ENCODE measurements around the gene HIRA.

Gene HIRA

DNA sequence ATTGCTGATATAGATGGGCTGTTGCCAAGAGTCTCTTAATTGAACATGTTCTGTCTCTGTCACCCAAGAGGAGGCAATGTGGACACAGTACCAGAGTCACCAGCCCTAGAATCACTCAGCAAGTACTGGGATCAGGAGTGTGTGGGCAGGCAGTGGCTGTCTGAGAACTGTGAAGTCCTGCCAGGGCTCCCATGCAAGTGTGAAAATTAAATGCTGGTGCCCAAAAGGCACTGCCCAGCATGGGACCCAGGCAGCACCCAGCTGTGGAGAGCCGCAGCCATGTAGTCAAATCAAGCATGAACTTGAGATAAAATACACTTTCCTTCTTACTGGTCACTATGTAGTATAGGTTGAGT lies 19.9 kb downstream of the HIRA start:
- H3K4me3 ChIP-seq (ENCODE audit: low read depth, low read length), result no peak overlapping the region

DNA sequence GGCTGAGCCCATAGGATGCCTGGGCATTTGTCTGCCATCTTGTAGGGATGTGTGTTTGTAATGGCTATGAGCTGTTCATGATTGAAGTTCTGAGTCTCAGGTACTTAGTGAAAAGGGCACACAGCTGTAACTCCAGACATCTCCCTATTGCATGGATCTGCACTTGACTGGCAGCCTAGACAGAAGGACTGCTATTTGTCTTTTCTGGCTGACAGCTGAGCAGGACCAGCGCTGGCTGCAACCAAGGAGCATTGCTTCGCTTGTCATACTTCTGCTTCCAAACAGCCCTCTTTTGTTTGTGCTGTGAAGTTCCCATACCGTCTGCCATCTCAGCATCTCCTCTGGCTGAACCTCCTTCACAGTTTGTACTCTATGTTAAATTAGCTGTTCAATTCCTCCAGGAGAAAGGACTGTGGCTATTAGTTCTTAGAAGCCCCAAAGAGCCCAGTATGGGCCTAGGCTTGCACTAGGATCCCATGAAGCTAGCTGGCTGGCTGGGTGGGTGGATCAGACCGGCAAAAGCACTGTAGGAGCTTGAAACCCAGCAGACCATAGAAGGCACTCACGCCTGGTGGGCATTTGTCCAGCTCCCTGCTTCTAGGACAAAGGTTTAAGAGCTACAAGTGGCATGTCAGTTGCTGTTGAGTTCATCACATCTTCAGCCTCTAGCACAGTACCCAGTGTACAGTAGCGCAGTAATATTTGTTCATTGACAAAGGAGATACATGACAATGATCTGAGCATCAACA lies 20.4 kb downstream of the HIRA start:
- no peak overlapping the region for H3K4me3 ChIP-seq (ENCODE audit: low read depth, low read length)

DNA sequence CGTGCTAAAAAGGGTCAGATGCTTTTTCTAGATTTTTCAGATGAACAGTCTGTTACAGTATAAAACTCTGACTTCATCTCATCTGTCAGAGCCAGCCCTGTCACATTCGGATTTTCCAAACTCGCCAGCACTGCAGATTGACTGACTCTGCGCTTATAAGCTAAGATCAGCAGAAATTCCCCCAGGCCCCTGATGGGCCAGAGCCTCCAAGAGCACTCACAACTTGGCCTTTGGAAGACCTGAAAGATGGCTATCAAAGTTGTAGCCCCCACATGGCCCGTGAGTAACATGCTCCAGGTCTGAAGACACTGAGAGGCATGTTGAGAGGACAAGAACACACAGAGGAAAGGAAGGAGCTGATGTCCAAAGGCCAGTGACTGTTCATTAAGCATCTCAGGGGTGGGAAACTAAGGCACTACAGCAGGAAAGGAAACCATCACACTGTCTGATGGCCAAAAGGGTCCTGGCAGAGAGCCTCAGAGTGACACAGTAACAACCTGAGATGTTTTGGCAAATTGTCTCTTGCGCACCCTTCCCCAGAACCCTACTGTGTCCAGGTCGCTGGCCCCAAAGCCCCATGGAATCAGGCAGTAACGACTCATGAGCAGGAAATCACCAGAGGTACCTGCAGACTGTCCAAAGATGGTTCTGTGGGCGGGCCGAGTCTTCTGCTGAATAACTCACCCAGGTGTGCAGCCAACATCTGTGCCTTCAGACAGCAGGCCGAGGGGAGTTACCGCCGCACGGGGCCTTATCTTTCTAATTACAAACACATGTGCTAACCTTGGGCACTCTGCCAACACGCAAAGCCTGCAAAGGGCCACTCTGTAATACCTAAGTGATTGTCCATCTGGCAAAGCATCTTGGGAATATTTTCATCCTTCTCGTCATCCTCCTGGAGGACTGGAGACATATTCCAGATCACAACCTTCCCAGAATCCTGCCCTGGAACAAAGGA lies 23.6 kb downstream of the HIRA start:
- no peak overlapping the region for H3K4me3 ChIP-seq (ENCODE audit: low read depth, low read length)

DNA sequence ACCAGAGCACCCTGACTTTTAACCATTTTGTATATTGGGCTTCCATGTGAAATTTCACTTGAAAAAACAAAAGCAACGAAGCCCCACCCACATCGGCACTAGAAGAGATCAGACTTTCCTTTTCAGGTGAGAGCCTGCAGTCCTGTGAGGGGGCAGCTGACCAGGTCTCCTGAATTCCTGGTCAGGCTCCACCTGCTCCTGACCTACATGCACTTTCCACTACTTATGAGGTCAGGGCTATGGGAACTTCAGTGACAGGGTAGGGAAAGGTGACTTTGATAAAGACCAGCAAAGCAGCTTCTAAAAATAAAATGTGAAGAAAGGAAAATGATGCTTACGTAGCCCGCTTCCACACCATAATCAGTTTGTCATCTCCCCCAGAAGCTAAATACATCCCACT lies 24.7 kb downstream of the HIRA start:
- H3K4me3 ChIP-seq (ENCODE audit: low read depth, low read length), result no peak overlapping the region

DNA sequence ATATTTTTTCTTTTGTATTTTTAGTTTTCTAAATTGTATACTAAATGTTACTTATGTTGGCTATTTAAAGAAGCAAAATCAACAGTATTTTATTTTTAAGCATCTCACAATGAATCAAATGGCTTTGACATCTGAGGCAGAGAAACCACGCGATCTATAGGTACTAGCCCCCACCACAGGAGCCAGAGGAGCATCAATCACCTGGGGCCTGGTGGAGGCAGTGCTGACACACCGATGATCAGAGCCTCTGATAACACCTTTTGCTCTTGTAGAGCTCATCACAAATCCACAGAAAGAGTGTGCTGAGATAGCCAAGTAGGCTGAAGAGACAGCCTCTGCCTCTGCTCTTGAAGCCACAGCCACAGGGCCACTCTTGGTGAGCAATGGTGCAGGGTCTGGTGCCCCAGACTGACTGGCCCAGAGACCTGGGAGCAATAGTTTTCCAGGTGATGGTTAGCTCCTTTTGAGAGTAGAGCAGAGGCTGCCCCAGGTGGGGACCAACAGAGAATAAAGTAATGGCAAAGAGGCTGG lies 25.2 kb downstream of the HIRA start:
- H3K4me3 ChIP-seq (ENCODE audit: low read depth, low read length), result no peak overlapping the region

DNA sequence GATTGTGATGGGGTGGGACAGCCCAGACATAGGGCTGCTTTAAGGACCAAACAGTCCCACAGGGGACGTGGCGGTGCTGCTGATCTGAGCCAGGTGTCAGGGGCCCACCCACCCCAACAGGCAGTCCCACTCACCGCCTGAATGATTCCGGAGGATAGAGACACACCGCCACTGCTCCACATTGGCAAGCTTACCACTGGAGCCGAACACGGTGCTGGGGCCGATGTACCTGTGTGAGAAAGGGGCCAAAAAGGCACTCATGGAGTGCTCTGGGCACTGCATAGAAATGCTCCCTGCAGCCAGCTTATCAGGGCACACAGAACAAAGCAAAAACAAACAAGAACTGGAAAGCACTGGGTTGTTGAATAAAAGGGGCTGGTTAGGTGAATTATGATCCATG lies 25.9 kb downstream of the HIRA start:
- no peak overlapping the region for H3K4me3 ChIP-seq (ENCODE audit: low read depth, low read length)

DNA sequence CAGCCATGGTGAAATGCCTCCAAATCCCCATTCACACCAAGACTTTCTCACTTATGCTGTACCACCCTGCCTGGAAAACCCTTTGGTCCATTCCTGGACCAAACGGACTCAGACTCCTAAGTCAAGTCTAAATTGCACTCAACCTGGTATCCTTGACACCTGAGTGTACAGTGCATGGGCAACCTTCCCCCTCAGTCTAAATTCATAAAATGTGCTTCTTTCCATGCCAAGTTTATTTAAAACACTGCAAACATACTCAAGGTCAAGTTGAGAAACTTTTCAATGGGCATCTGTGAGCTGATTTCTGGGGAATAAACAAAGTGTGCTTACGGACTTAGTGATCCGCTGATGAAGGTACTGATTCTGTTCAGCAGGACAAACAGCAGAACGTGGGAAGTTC lies 26.4 kb downstream of the HIRA start:
- no peak overlapping the region for H3K4me3 ChIP-seq (ENCODE audit: low read depth, low read length)

DNA sequence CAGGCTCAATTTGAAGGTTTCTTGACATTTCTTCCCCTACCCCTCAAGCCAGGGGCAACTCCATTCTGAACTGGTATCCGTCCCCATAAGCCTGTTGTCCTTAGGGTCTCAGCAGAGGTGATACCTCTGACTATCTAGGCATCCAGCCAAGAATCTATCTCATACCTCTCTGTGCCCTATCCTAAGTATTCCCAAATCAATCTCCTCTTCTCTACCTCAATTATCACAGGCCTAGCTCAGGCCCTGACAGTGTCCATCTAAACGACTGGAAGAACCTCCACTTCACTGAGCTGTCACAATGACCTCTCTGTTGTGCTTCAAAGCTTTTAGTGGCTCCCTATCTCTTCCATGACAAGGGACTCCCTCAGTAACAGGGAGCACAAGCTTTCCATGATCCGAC lies 26.9 kb downstream of the HIRA start:
- H3K4me3 ChIP-seq (ENCODE audit: low read depth, low read length), result no peak overlapping the region

DNA sequence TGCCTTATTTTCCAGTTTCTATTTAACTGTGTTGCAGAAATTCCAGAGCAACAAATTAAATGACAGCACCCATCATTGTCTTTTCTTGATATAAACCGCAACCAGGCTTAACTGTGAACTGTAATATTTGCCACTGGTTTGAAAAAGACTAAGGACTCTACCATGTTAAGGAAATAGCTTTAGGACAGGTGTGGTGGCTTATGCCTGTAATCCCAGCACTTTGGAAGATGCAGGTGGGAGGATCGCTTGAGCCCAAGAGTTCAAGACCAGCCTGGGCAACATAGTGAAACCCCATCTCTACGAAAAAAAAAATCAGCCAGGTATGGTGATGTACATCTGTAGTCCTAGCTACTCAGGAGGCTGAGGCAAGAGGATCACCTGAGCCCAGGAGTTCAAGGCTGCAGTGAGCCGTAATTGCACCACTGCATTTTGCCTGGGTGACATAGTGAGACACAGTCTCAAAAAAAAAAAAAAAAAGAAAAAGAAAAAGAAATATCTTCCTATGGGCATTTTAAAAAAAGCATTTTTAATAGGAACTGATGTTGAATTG lies 28.8 kb downstream of the HIRA start:
- H3K4me3 ChIP-seq (ENCODE audit: low read depth, low read length), result no peak overlapping the region

DNA sequence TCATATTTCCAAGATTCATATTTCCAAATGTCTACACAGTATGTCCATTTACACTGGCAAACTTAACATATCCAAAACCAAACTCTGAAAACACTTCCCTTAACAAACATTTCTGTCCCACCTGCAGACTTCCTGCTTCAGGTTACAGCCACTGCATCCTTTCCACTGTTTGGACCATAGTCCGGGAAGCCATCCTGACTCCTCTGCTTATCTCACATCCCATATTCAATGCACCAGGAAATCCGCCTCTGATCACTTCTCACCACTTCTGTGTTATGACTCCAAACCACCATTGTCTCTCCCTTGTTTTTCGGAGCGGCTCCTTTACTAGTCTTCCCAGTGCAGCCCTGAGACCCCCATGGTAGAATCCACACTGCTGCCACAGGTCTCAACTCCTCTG lies 30.1 kb downstream of the HIRA start:
- no peak overlapping the region for H3K4me3 ChIP-seq (ENCODE audit: low read depth, low read length)

DNA sequence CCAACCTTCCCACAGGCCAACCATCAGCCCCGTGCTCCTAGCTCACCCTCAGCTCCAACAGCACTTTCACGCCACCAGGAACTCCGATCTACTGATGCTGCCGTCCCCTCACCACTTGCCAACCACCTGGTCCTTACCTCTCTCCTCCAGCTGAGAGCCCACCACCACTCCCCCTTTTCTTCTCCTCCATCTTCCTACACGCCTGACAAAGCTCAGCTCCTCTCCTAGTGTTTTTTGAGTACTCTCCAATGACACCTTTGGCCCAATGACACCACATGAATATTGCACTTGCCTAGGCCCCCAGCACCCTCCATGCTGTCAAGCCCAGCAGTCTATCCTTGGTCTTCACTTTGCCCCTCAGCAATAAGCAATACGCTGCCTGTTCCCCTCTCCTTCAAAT lies 30.7 kb downstream of the HIRA start:
- H3K4me3 ChIP-seq (ENCODE audit: low read depth, low read length), result no peak overlapping the region

DNA sequence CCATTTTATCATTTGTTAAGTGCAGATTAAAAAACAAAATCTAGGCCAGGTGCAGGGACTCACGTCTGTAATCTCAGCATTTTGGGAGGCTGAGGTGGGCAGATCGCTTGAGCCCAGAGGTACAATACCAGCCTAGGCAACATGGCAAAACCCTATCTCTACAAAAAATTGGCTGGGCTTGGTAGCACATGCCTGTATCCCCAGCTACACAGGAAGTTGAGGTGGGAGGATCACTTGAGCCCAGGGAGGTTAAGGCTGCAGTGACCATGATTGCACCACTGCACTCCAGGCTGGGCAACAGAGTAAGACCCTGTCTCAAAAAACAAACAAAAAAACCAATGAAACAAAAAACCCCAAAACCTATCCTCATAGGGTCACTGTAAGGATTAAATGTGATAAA lies 32.9 kb downstream of the HIRA start:
- H3K4me3 ChIP-seq (ENCODE audit: low read depth, low read length), result no peak overlapping the region

DNA sequence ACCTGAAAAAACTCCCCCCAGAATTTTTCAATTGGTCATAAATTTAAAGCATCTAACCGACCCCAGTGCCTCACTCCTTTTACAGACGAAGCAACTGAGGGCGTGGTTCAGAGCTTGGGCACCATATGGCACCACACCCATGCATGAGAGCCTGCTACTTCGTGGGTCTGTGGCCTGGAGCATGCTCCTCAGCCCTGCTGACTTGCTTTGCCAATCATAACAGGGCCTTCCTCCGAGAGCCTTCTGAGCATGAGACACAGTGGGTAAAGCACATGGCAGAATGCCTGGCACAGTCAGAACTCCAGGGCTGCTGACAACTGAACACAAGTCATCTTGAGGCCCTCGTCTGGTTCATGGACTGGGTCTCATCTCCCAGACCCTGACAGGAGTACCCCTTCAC lies 33.3 kb downstream of the HIRA start:
- H3K4me3 ChIP-seq (ENCODE audit: low read depth, low read length), result no peak overlapping the region

DNA sequence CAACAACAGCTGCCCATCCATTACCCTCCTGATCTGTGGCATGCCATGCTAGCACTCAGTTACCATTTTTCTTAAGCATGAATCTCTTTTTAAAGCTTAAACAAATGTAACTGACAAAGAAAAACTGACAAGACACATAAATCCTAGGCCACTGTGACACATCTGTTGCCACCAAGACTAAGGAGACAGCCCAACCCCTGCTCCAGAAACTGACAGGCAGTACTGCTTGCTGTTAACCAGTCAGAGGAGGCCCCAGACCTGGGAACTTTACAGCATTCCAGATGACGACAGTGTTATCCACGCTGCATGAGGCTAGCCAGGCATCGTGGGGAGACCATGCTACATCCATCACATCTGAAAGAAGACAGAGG lies 33.8 kb downstream of the HIRA start:
- H3K4me3 ChIP-seq (ENCODE audit: low read depth, low read length), result no peak overlapping the region

DNA sequence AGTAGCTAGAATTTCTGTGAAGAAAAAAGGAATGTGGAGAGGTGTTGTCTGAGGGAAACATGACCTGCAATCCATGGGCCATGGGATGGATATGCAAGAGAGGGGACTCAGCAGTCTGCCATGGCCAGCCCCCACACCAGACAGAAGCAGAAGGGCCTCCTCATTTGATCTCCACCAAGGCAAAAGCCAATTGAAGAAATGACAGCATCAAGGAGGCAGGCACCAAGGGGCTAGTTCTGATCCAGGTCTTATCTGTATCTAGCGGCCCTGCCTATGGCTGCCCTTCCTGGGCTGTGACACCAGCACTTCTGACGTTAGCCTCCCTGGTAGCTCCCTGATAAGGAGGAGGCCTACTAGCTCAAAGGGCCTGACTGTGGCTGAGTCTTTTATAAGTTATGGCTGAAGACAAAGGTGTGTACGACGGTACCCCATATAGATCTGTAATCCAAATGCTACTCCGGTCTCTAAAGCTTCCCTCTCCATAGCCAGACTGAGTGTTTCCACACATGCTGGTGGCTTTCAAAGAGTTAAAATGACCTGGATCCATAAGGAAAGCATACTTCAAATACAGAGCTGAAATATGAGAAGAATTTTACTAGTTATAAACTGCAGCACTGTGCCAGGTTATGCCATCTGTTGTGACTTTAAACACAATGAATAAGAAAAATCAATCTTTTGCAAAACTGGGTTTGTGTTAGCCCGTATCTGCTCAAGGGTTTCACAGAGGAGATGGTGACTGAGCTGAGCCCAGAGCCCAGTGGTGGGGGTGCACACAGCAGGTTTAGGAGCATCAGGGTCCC lies 34.4 kb downstream of the HIRA start:
- H3K4me3 ChIP-seq (ENCODE audit: low read depth, low read length), result no peak overlapping the region

DNA sequence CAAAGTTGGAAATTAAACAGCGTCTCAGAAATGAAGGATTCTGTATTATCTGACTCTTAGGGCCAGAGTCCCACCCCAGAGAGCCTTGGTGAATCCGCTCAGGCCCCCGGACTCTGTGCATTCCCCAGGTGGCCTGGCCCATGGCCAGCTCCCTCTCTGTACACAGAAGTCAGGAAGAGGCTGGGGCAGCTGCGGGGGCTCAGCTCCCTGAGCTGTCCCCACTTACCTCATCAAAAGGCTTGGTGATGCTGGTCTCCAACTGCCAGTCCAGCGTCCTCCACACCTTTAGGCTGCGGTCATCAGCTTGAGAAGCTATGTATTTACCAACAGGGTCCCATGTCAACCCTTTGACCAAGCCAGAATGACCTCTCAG lies 35.0 kb downstream of the HIRA start:
- no peak overlapping the region for H3K4me3 ChIP-seq (ENCODE audit: low read depth, low read length)

DNA sequence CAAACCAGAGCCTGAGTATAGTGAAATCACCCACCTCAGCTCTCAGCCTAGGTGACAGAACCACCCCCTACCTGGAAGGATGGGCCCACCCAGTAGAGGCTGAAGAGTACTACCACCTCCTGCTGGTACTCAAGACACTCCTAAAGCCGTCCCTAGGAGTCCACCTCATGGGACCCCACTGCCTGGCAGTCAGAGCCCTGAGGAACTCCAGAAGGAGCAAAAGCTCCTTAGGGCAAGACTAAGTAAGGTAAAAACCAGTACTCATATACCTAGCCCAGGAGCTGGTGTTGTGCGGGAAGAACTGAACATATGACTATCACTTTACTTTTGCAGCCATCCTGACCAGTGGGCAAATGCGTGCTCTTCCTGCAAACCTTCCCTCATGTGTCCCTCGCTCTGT lies 36.3 kb downstream of the HIRA start:
- H3K4me3 ChIP-seq (ENCODE audit: low read depth, low read length), result no peak overlapping the region

DNA sequence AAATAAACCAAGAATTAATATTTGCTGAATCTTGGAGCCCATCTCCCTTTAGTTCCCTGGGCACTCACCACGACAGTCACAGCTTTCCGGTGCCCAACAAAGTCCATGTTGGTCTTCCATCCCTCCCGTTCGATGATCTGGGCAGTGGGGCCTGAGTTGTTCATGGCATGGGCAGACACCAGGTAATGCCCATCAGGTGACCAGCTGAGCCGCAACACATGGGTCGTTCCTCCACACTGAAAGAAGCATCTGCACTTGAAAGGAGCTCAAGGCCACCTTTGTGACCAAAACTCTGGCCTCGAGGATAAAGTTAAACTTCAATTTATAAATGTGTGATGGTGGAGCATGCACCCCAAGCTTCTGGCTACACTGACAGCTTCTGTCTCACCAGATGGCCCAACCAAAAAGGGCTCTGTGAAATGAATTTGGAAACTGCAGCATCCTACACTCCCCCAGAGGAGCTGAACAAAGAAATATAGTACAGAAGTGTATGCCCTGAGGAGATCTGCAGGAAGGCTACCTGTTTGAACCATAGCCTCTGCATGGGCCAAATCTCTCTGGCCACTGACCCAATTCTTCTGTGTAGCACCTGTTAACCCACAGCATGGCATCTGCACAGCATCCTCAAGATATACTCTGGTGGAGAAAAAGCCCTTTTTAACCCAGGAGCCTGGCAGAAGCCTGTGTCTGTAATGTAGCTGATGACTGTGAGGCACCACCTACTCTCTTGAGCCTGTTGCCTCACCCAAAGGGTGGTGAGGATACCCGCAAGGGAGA lies 37.1 kb downstream of the HIRA start:
- H3K4me3 ChIP-seq (ENCODE audit: low read depth, low read length), result no peak overlapping the region

DNA sequence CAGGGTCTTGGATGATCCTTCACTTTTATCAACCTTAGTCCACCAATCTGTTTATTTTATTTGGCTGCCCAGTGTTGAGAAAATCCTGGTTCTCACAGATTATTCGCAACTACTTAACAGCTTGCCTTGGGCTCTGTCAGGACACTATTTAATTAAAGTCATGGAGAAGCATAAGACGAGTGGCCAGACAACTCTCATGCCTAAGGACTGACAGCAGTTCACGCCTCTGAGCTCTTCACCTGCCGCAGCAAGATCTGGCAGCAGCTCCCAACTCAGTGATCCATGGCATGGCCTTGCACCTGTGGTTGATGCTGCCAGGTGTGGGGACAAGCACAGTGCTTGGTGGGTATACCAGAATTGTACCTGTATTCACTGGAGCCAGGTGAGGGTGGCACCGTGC lies 37.8 kb downstream of the HIRA start:
- H3K4me3 ChIP-seq (ENCODE audit: low read depth, low read length), result no peak overlapping the region

DNA sequence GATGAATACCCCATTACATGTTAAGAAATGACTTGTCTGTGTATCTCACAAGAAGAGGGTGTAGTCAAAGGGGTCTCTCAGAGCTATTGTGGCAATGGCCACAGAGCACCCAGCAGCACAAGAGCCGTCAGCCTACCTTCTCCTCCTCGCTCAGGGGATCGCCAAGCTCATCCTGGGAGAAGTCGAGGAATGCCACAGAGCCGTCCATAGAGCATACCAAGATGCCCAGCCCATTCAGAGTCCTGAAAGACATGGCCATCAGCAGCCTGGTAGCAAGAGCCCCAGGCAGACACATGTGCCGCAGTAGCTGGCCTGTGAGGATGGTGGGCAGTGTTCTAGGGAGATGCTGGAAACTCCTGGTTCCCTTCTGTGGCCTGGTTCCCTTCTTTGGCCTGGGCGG lies 44.0 kb downstream of the HIRA start:
- no peak overlapping the region for H3K4me3 ChIP-seq (ENCODE audit: low read depth, low read length)

Measured in iPS-11a (cell line).